GM12878 (cell line): ENCODE measurements around the gene MRPL55.

ENCODE experiments used
- EZH2 ChIP-seq: IDR thresholded peaks from 2 replicates; pipeline ENCODE4 v1.6.1; 2012; ENCODE audit warnings: low read depth, mild to moderate bottlenecking, control low read depth, inconsistent platforms, low read length, borderline replicate concordance; ENCODE audit not compliant: control insufficient read depth
- GABPA ChIP-seq: IDR thresholded peaks from 2 replicates; pipeline ENCODE4 v1.6.1; 2014; ENCODE audit warnings: antibody characterized with exemption, low read depth, mild to moderate bottlenecking, inconsistent platforms
- MAX ChIP-seq: IDR thresholded peaks from 2 replicates; pipeline ENCODE4 v1.6.1; 2012; ENCODE audit warnings: low read depth, low read length, improper control_type of control experiment
- MYC ChIP-seq: IDR thresholded peaks from 2 replicates; pipeline ENCODE4 v1.6.1; 2011; ENCODE audit warnings: mild to moderate bottlenecking, low read length, moderate library complexity, inconsistent platforms; ENCODE audit not compliant: insufficient read depth, insufficient replicate concordance, insufficient read length, severe bottlenecking
- POLR2A ChIP-seq: IDR thresholded peaks from 2 replicates; pipeline ENCODE4 v1.6.1; 2011; ENCODE audit warnings: low read depth, mild to moderate bottlenecking, low read length
- POLR2AphosphoS5 ChIP-seq: IDR thresholded peaks from 2 replicates; pipeline ENCODE4 v1.6.1; 2011; ENCODE audit warnings: mild to moderate bottlenecking, low read length, inconsistent platforms
- RAD21 ChIP-seq: IDR thresholded peaks from 2 replicates; pipeline ENCODE4 v1.6.1; 2011; ENCODE audit warnings: mild to moderate bottlenecking, low read depth, low read length, moderate library complexity; ENCODE audit not compliant: insufficient read depth
- RB1 ChIP-seq: fragments of 450-650 bp; formaldehyde crosslinking; IDR thresholded peaks from 2 replicates; pipeline ENCODE4 v1.6.1; 2017; ENCODE audit warnings: mild to moderate bottlenecking, borderline replicate concordance
- TCF3 ChIP-seq: IDR thresholded peaks from 2 replicates; pipeline ENCODE4 v1.6.1; 2012; ENCODE audit warnings: low read depth, mild to moderate bottlenecking, low read length, borderline replicate concordance; ENCODE audit not compliant: insufficient read depth
- ZNF207 ChIP-seq: fragments of 450-650 bp; IDR thresholded peaks from 2 replicates; pipeline ENCODE4 v1.6.1; 2014; ENCODE audit warnings: antibody characterized with exemption, mild to moderate bottlenecking, borderline replicate concordance
- ZSCAN29 ChIP-seq: fragments of 450-650 bp; IDR thresholded peaks from 2 replicates; pipeline ENCODE4 v1.6.1; 2017; ENCODE audit warnings: mild to moderate bottlenecking, moderate library complexity
- TF ChIP-seq, protein P1 (sequence below), 3 experiments: IDR thresholded peaks in 2 of 3; conservative IDR thresholded peaks in 1 of 3; 2 replicates each; pipeline ENCODE4 v1.5.1; 2011; ENCODE audit warnings: low read depth in 3 of 3, low read length in 3 of 3, mild to moderate bottlenecking in 3 of 3, control low read depth in 2 of 3, moderate library complexity in 2 of 3, inconsistent platforms in 1 of 3, mixed read lengths in 1 of 3; ENCODE audit not compliant: control insufficient read depth in 2 of 3, insufficient read depth in 1 of 3; ENCODE audit errors: extremely low read depth in 1 of 3
- TF ChIP-seq, protein P2 (sequence below): fragments of 450-650 bp; IDR thresholded peaks from 2 replicates; pipeline ENCODE4 v1.6.1; 2016; ENCODE audit warnings: mild to moderate bottlenecking, moderate library complexity, borderline replicate concordance

DNA sequence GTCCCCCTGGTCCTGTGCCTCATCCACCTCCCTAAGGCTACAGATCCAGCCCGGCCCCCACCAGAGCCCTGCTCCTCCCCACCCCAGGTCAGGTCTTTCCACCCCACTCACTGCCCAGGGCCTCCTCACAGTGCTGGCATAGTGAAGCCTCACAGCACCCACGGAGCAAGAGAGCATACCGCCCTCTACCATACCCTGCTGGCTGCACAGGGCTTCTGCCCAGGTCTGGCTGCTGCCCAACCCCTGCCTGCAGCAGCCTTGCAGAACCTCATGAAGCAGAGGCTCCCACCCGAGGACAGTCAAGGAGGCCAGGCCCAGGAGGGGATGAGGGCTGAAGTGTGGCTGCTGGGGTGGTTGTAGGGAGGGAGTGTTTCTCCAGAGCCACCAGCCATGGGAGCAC is 46.3 kb downstream of the MRPL55 start:
- TF ChIP-seq, protein P1, sequence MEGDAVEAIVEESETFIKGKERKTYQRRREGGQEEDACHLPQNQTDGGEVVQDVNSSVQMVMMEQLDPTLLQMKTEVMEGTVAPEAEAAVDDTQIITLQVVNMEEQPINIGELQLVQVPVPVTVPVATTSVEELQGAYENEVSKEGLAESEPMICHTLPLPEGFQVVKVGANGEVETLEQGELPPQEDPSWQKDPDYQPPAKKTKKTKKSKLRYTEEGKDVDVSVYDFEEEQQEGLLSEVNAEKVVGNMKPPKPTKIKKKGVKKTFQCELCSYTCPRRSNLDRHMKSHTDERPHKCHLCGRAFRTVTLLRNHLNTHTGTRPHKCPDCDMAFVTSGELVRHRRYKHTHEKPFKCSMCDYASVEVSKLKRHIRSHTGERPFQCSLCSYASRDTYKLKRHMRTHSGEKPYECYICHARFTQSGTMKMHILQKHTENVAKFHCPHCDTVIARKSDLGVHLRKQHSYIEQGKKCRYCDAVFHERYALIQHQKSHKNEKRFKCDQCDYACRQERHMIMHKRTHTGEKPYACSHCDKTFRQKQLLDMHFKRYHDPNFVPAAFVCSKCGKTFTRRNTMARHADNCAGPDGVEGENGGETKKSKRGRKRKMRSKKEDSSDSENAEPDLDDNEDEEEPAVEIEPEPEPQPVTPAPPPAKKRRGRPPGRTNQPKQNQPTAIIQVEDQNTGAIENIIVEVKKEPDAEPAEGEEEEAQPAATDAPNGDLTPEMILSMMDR (IDR thresholded peaks at IDR 0.05 in 2 of 3, conservative IDR thresholded peaks at IDR 0.05 in 1 of 3; ENCODE audit: control insufficient read depth in 2 of 3, extremely low read depth in 1 of 3, insufficient read depth in 1 of 3, low read depth in 3 of 3, low read length in 3 of 3): no peak
- TF ChIP-seq ZSCAN29 (no peak), ZNF207 (no peak), EZH2 (no peak), MAX (no peak), POLR2A (no peak), GABPA (no peak), MYC (no peak), TCF3 (no peak), RB1 (no peak), RAD21 (no peak), POLR2AphosphoS5 (no peak)
- TF ChIP-seq, protein P2, sequence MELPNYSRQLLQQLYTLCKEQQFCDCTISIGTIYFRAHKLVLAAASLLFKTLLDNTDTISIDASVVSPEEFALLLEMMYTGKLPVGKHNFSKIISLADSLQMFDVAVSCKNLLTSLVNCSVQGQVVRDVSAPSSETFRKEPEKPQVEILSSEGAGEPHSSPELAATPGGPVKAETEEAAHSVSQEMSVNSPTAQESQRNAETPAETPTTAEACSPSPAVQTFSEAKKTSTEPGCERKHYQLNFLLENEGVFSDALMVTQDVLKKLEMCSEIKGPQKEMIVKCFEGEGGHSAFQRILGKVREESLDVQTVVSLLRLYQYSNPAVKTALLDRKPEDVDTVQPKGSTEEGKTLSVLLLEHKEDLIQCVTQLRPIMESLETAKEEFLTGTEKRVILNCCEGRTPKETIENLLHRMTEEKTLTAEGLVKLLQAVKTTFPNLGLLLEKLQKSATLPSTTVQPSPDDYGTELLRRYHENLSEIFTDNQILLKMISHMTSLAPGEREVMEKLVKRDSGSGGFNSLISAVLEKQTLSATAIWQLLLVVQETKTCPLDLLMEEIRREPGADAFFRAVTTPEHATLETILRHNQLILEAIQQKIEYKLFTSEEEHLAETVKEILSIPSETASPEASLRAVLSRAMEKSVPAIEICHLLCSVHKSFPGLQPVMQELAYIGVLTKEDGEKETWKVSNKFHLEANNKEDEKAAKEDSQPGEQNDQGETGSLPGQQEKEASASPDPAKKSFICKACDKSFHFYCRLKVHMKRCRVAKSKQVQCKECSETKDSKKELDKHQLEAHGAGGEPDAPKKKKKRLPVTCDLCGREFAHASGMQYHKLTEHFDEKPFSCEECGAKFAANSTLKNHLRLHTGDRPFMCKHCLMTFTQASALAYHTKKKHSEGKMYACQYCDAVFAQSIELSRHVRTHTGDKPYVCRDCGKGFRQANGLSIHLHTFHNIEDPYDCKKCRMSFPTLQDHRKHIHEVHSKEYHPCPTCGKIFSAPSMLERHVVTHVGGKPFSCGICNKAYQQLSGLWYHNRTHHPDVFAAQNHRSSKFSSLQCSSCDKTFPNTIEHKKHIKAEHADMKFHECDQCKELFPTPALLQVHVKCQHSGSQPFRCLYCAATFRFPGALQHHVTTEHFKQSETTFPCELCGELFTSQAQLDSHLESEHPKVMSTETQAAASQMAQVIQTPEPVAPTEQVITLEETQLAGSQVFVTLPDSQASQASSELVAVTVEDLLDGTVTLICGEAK: no peak
